ENCODE data around the gene UBE2E1.
"Not testable (repeated sequence)": the region's sequence is repeated elsewhere in the genome, so short reads cannot be mapped to it uniquely, and the experiment has no call there.

Gene UBE2E1

DNA sequence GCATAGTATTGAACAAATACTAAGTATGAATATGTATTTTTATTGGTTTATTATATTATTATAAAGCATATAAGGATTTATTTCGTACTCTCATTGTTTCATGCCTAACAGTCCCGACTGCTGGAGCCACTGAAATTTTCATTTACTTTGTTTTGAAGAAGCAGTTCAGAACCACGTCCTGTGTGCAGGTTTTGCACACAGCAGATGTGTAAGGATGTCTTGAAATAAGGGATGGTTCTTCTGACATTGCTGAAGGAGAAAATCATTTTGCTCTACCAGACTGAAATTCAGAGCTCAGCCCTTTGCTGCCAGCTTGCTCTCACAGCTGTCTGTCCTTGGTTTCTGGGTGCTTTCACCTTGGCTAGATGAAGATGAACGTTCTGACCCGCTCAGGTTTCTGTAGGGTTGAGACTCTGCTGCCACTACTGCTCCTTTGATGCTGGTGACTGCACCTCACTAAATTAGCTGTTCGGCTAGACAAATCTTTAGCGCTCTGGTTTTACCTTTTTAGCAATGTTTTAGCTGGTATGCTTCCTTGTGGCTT, 54.2 kb downstream of the UBE2E1 start:
- no peak overlapping the region for H3K4me3 ChIP-seq (ENCODE audit: low read depth in 1 of 5, low read length in 5 of 5)
- no peak overlapping the region for H3K9ac ChIP-seq (ENCODE audit: low read length in 5 of 5)
- no peaks in the 10 kb centered on the region for H3K27me3 ChIP-seq (ENCODE audit: control insufficient read depth in 5 of 5, insufficient read depth in 4 of 5, low read length in 5 of 5)
- H3K36me3 ChIP-seq (ENCODE audit: control insufficient read depth in 5 of 5, insufficient read depth in 5 of 5, low read length in 5 of 5) = peaks cover 0 to 4% (median 2%) of the 10 kb centered on the region in 5 donors
- H3K27ac ChIP-seq (ENCODE audit: low read depth, low read length) = no peak overlapping the region
- H3K9me3 ChIP-seq (ENCODE audit: control insufficient read depth in 5 of 5, low read length in 5 of 5) = no peaks in the 10 kb centered on the region
- peaks cover 6 to 25% (median 21%) of the 10 kb centered on the region in 5 donors for H3K4me1 ChIP-seq (ENCODE audit: control insufficient read depth in 5 of 5, insufficient read depth in 5 of 5, low read length in 5 of 5)

DNA sequence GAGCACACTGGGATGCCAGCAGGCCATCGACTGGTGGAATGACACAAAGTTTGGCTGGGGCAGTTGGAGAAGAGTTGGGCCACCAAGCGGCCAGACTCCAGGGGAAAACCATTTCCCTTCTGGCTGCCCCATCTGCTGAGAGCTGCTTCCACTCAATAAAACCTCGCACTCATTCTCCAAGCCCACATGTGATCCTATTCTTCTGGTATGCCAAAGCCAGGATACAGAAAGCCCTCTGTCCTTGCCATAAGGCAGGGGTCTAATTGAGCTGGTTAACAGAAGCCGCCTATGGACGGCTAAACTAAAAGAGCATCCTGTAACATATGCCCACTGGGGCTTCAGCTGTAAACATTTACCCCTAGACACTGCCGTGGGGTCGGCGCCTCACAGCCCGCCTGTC, 55.9 kb downstream of the UBE2E1 start:
- Histone ChIP-seq H3K27me3 (ENCODE audit: control insufficient read depth in 5 of 5, insufficient read depth in 4 of 5, low read length in 5 of 5) (no peaks in the 10 kb centered on the region), H3K4me1 (ENCODE audit: control insufficient read depth in 5 of 5, insufficient read depth in 5 of 5, low read length in 5 of 5) (peaks cover 12 to 35% (median 33%) of the 10 kb centered on the region in 5 donors), H3K36me3 (ENCODE audit: control insufficient read depth in 5 of 5, insufficient read depth in 5 of 5, low read length in 5 of 5) (peaks cover 0 to 4% (median 2%) of the 10 kb centered on the region in 5 donors), H3K4me3 (ENCODE audit: low read depth in 1 of 5, low read length in 5 of 5) (no peak overlapping the region), H3K9me3 (ENCODE audit: control insufficient read depth in 5 of 5, low read length in 5 of 5) (no peaks in the 10 kb centered on the region), H3K27ac (ENCODE audit: low read depth, low read length) (no peak overlapping the region), H3K9ac (ENCODE audit: low read length in 5 of 5) (no peak overlapping the region)

DNA sequence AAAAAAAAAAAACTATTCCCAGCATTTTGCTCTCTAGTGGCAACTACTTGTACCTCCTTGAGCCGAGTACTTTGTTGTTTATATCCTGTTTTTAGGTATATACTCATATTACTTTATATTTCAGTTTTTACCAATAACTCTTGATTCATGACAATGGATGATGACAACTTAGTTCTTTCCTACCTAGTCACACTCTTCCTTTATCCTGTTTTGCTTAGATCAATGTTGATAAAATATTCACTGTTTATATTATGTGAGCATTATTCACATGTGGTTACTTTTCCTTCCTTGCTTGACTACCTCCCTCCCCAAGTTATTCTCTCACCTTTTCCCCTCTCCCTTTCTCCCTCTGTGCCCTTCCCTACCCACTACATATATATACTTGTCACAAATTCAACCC, 57.3 kb downstream of the UBE2E1 start:
- no peaks in the 10 kb centered on the region for H3K27me3 ChIP-seq (ENCODE audit: control insufficient read depth in 5 of 5, insufficient read depth in 4 of 5, low read length in 5 of 5)
- peaks cover 12 to 33% (median 29%) of the 10 kb centered on the region in 5 donors for H3K4me1 ChIP-seq (ENCODE audit: control insufficient read depth in 5 of 5, insufficient read depth in 5 of 5, low read length in 5 of 5)
- H3K4me3 ChIP-seq (ENCODE audit: low read depth in 1 of 5, low read length in 5 of 5) = no peak overlapping the region

DNA sequence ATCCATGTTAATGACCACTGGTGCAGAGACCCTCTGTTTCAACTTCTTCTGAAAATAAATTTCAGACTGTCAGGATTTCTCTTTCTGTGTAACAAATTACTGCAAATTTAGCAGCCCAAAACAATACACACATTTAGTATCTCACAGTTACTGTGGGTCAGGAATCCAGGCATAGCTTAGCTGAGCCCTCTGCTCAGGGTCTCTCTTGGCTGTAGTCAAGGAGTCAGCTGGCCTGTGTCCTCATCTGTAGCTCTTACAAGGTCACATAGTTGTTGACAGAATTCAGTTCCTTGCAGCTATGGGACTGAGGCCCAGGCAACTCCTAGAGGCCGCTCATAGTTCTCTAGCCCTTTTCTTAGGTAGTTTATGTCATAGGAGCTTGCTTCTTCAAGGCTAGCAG, 59.2 kb downstream of the UBE2E1 start:
- H3K36me3 ChIP-seq (ENCODE audit: control insufficient read depth in 5 of 5, insufficient read depth in 5 of 5, low read length in 5 of 5) = peaks cover 0 to 4% (median 2%) of the 10 kb centered on the region in 5 donors
- no peaks in the 10 kb centered on the region for H3K9me3 ChIP-seq (ENCODE audit: control insufficient read depth in 5 of 5, low read length in 5 of 5)
- no peaks in the 10 kb centered on the region for H3K27me3 ChIP-seq (ENCODE audit: control insufficient read depth in 5 of 5, insufficient read depth in 4 of 5, low read length in 5 of 5)
- H3K4me1 ChIP-seq (ENCODE audit: control insufficient read depth in 5 of 5, insufficient read depth in 5 of 5, low read length in 5 of 5) = peaks cover 6 to 23% (median 19%) of the 10 kb centered on the region in 5 donors
- H3K4me3 ChIP-seq (ENCODE audit: low read depth in 1 of 5, low read length in 5 of 5) = no peak overlapping the region
- no peak overlapping the region for H3K27ac ChIP-seq (ENCODE audit: low read depth, low read length)
- H3K9ac ChIP-seq (ENCODE audit: low read length in 5 of 5) = peak overlapping the region in 1 of 5 donors; percentile 45

More for the DNA sequence above, 57.3 kb downstream of the UBE2E1 start:
- Histone ChIP-seq H3K9ac (ENCODE audit: low read length in 5 of 5) (no peak overlapping the region), H3K27ac (ENCODE audit: low read depth, low read length) (no peak overlapping the region), H3K36me3 (ENCODE audit: control insufficient read depth in 5 of 5, insufficient read depth in 5 of 5, low read length in 5 of 5) (peaks cover 0 to 4% (median 2%) of the 10 kb centered on the region in 5 donors), H3K9me3 (ENCODE audit: control insufficient read depth in 5 of 5, low read length in 5 of 5) (no peaks in the 10 kb centered on the region)

DNA sequence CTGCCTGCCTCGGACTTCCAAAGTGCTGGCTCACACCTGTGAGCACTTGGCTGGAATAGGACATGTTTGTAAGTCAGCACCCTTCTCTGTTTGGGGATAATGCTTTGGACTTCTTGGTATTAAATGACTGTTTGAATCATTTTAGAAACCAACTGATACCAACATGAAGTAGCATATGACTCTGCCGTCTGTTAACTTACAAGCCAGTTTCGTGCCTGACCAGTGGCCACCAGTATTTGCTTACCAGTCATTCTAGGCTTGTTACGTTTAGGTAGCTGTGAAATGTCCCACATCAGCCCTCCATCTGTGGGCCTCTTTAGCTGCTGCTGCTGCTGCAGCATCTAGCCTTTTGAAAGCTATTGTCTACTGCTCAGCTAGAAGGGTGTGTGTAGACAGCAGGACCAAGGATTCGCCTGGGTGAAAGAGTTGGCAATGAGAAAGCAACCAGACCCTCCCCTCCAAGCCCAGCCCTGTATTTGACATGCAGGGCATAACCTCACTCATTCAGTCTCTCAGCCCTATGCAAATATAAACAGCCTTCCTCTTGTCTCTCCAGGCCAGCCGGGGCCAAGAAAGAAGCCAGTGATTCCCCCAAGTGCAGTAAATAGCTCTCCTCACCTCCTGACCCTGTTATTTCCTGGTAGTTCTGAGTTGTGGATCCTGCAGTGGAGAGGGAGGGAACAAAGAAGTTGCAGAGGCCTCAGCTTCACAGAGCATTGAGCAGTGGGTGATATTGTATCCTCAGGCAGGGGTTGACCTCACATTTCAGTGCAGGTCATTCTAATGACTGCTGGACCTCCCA, 60.0 kb downstream of the UBE2E1 start:
- no peak overlapping the region for H3K9ac ChIP-seq (ENCODE audit: low read length in 5 of 5)
- no peaks in the 10 kb centered on the region for H3K27me3 ChIP-seq (ENCODE audit: control insufficient read depth in 5 of 5, insufficient read depth in 4 of 5, low read length in 5 of 5)
- H3K4me1 ChIP-seq (ENCODE audit: control insufficient read depth in 5 of 5, insufficient read depth in 5 of 5, low read length in 5 of 5) = peaks cover 6 to 23% (median 19%) of the 10 kb centered on the region in 5 donors
- no peak overlapping the region for H3K4me3 ChIP-seq (ENCODE audit: low read depth in 1 of 5, low read length in 5 of 5)
- peaks cover 0 to 4% (median 2%) of the 10 kb centered on the region in 5 donors for H3K36me3 ChIP-seq (ENCODE audit: control insufficient read depth in 5 of 5, insufficient read depth in 5 of 5, low read length in 5 of 5)
- no peaks in the 10 kb centered on the region for H3K9me3 ChIP-seq (ENCODE audit: control insufficient read depth in 5 of 5, low read length in 5 of 5)
- no peak overlapping the region for H3K27ac ChIP-seq (ENCODE audit: low read depth, low read length)

DNA sequence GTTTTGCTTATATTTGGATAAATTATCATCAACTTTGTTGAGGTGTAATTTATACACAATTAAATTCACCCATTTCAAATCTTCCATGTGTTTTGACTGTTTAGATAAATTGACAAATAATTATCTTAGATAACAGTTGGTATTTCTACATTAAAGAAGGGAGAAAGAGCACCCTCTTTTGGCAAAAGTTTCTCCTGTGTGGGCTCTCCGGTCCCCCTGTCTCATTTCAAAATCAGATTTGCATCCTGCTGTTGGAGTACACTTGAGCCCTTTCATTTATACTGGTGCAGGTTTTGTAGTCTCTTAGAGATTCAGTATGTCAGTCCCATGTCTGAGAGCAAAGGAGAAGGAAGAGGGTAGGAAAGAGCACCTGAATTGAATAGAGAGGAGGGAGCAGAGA, 61.6 kb downstream of the UBE2E1 start:
- H3K9me3 ChIP-seq (ENCODE audit: control insufficient read depth in 5 of 5, low read length in 5 of 5) = no peaks in the 10 kb centered on the region
- no peaks in the 10 kb centered on the region for H3K36me3 ChIP-seq (ENCODE audit: control insufficient read depth in 5 of 5, insufficient read depth in 5 of 5, low read length in 5 of 5)

DNA sequence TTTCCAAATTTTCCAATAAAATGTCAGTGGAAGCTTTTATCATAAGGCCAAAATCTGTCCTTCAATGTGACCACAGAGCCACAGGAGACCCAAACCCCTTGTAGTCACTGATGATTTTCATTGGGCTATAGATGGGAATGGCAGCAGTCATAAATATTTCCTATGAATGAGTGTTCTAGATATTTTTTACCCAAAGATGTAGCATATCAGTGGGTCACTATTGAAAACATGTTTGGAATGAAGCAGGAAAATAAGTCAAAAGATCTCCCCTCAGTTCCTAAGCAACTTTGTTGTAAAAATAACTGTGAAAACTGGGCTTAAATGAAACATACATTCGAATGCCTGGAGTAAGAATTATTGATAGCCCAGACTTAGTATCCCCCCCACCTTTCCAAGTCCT, 62.1 kb downstream of the UBE2E1 start:
- Histone ChIP-seq H3K4me1 (ENCODE audit: control insufficient read depth in 5 of 5, insufficient read depth in 5 of 5, low read length in 5 of 5) (peaks cover 6 to 23% (median 19%) of the 10 kb centered on the region in 5 donors), H3K36me3 (ENCODE audit: control insufficient read depth in 5 of 5, insufficient read depth in 5 of 5, low read length in 5 of 5) (no peaks in the 10 kb centered on the region), H3K27me3 (ENCODE audit: control insufficient read depth in 5 of 5, insufficient read depth in 4 of 5, low read length in 5 of 5) (no peaks in the 10 kb centered on the region), H3K9me3 (ENCODE audit: control insufficient read depth in 5 of 5, low read length in 5 of 5) (no peaks in the 10 kb centered on the region), H3K9ac (ENCODE audit: low read length in 5 of 5) (no peak overlapping the region), H3K27ac (ENCODE audit: low read depth, low read length) (no peak overlapping the region), H3K4me3 (ENCODE audit: low read depth in 1 of 5, low read length in 5 of 5) (no peak overlapping the region)

More for the DNA sequence above, 61.6 kb downstream of the UBE2E1 start:
- Histone ChIP-seq H3K27ac (ENCODE audit: low read depth, low read length) (no peak overlapping the region), H3K27me3 (ENCODE audit: control insufficient read depth in 5 of 5, insufficient read depth in 4 of 5, low read length in 5 of 5) (no peaks in the 10 kb centered on the region), H3K4me3 (ENCODE audit: low read depth in 1 of 5, low read length in 5 of 5) (no peak overlapping the region), H3K4me1 (ENCODE audit: control insufficient read depth in 5 of 5, insufficient read depth in 5 of 5, low read length in 5 of 5) (peaks cover 6 to 23% (median 19%) of the 10 kb centered on the region in 5 donors), H3K9ac (ENCODE audit: low read length in 5 of 5) (no peak overlapping the region)

DNA sequence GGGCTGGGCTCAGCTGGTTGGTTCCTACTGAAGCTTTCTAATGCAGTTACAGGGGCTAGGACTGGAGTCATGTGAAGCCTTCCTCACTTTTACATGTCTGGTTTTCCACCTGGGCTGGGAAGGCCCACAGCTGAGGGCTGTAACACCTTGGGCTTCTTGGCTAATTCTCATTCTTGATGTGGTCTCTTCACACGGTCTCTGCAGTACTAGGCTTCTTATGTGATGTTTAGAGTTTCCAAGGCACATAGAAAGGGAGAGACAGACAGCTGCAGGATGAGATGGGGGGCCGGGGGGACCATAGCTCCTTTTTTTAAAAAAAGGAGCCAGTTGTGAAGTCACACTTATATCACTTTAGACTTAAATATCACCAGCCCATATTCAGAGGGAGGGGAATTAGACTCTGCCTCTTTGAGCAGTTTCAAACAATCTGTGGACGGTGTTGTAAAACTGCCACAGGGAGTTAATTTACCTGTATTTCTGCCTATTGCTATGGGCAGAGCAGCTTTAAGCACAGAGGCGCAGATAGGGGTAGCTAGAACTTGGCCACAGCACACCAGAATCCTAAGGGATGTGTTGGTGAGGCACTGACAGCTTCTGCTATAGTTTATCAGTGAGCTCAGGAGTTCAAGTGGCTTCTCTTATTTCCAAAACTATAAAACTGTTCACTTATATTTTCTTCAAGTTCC, 64.4 kb downstream of the UBE2E1 start:
- Histone ChIP-seq H3K36me3 (ENCODE audit: control insufficient read depth in 5 of 5, insufficient read depth in 5 of 5, low read length in 5 of 5) (no peaks in the 10 kb centered on the region), H3K9me3 (ENCODE audit: control insufficient read depth in 5 of 5, low read length in 5 of 5) (no peaks in the 10 kb centered on the region), H3K27me3 (ENCODE audit: control insufficient read depth in 5 of 5, insufficient read depth in 4 of 5, low read length in 5 of 5) (no peaks in the 10 kb centered on the region), H3K4me3 (ENCODE audit: low read depth in 1 of 5, low read length in 5 of 5) (no peak overlapping the region), H3K27ac (ENCODE audit: low read depth, low read length) (no peak overlapping the region), H3K4me1 (ENCODE audit: control insufficient read depth in 5 of 5, insufficient read depth in 5 of 5, low read length in 5 of 5) (peaks cover 6 to 32% (median 29%) of the 10 kb centered on the region in 5 donors), H3K9ac (ENCODE audit: low read length in 5 of 5) (no peak overlapping the region)

DNA sequence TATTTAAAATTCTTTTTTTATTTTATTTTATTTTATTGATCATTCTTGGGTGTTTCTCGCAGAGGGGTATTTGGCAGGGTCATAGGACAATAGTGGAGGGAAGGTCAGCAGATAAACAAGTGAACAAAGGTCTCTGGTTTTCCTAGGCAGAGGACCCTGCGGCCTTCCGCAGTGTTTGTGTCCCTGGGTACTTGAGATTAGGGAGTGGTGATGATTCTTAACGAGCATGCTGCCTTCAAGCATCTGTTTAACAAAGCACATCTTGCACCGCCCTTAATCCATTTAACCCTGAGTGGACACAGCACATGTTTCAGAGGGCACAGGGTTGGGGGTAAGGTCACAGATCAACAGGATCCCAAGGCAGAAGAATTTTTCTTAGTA, 64.9 kb downstream of the UBE2E1 start:
- H3K4me1 ChIP-seq (ENCODE audit: control insufficient read depth in 5 of 5, insufficient read depth in 5 of 5, low read length in 5 of 5) = peaks cover 6 to 33% (median 28%) of the 10 kb centered on the region in 5 donors
- not testable (repeated sequence) for H3K27ac ChIP-seq (ENCODE audit: low read depth, low read length); H3K9me3 ChIP-seq (ENCODE audit: control insufficient read depth in 5 of 5, low read length in 5 of 5); H3K9ac ChIP-seq (ENCODE audit: low read length in 5 of 5); H3K36me3 ChIP-seq (ENCODE audit: control insufficient read depth in 5 of 5, insufficient read depth in 5 of 5, low read length in 5 of 5); H3K4me3 ChIP-seq (ENCODE audit: low read depth in 1 of 5, low read length in 5 of 5); H3K27me3 ChIP-seq (ENCODE audit: control insufficient read depth in 5 of 5, insufficient read depth in 4 of 5, low read length in 5 of 5)

DNA sequence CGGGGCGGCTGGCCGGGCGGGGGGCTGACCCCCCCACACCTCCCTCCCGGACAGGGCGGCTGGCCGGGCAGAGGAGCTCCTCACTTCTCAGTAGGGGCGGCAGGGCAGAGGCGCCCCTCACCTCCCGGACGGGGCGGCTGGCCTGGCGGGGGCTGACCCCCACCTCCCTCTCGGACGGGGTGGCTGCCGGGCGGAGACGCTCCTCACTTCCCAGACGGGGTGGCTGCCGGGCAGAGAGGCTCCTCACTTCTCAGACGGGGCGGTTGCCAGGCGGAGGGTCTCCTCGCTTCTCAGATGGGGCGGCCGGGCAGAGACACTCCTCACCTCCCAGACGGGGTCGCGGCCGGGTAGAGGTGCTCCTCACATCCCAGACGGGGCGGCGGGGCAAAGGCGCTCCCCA, 65.6 kb downstream of the UBE2E1 start:
- H3K4me1 ChIP-seq (ENCODE audit: control insufficient read depth in 5 of 5, insufficient read depth in 5 of 5, low read length in 5 of 5) = peaks cover 0 to 26% (median 20%) of the 10 kb centered on the region in 5 donors
- not testable (repeated sequence) for H3K36me3 ChIP-seq (ENCODE audit: control insufficient read depth in 5 of 5, insufficient read depth in 5 of 5, low read length in 5 of 5); H3K27ac ChIP-seq (ENCODE audit: low read depth, low read length); H3K9ac ChIP-seq (ENCODE audit: low read length in 5 of 5); H3K4me3 ChIP-seq (ENCODE audit: low read depth in 1 of 5, low read length in 5 of 5); H3K27me3 ChIP-seq (ENCODE audit: control insufficient read depth in 5 of 5, insufficient read depth in 4 of 5, low read length in 5 of 5); H3K9me3 ChIP-seq (ENCODE audit: control insufficient read depth in 5 of 5, low read length in 5 of 5)
